HG03571 (cell line): ENCODE measurements around the gene RGPD3.
A peak's percentile ranks its signal among the peaks of the same experiment; 100 is the strongest.
"Not testable (repeated sequence)": the region's sequence is repeated elsewhere in the genome, so short reads cannot be mapped to it uniquely, and the experiment has no call there.

Experiments
- ATAC-seq: cut with Tn5 transposase; IDR thresholded peaks from one replicate; pipeline ENCODE4 v1.9.1; 2021; ENCODE audit not compliant: unreplicated experiment

The RGPD3 gene

GRCh38 chr2:106486551-106487385 lies 18.6 kb upstream of the RGPD3 start, which contains the start of gene CD8B2:
Gene CD8B2 (plus strand): TSS chr2:106487364. CDS start chr2:106487427, 63 bp downstream.
- not testable (repeated sequence) for ATAC-seq

GRCh38 chr2:106479563-106479962 lies 11.3 kb upstream of the RGPD3 start:
- ATAC-seq, result not testable (repeated sequence)

GRCh38 chr2:106477647-106478046 lies 9.4 kb upstream of the RGPD3 start:
- not testable (repeated sequence) for ATAC-seq

- ATAC-seq, result peak; percentile 59
These were observed 2.4 kb upstream of the RGPD3 start for GRCh38 chr2:106470658-106471057.

GRCh38 chr2:106467516-106467915 lies 697 bp downstream of the RGPD3 start:
- ATAC-seq, result not testable (repeated sequence)

- not testable (repeated sequence) for ATAC-seq
These were observed 6.3 kb downstream of the RGPD3 start for GRCh38 chr2:106461882-106462281.

GRCh38 chr2:106390680-106391079 lies 77.5 kb downstream of the RGPD3 start:
- not testable (repeated sequence) for ATAC-seq

- ATAC-seq, result not testable (repeated sequence)
These were observed 79.3 kb downstream of the RGPD3 start for GRCh38 chr2:106388814-106389410.

- ATAC-seq, result not testable (repeated sequence)
These were observed 83.7 kb downstream of the RGPD3 start for GRCh38 chr2:106384548-106384947.

GRCh38 chr2:106381867-106382266 lies 86.3 kb downstream of the RGPD3 start:
- ATAC-seq, result not testable (repeated sequence)

- ATAC-seq, result not testable (repeated sequence)
These were observed 88.6 kb downstream of the RGPD3 start for GRCh38 chr2:106379567-106379966.

- not testable (repeated sequence) for ATAC-seq
These were observed 99.0 kb downstream of the RGPD3 start for GRCh38 chr2:106369182-106369581.

- ATAC-seq, result no peak
These were observed 101.9 kb downstream of the RGPD3 start for GRCh38 chr2:106366204-106366885.

- no peak for ATAC-seq
These were observed 104.4 kb downstream of the RGPD3 start for GRCh38 chr2:106363791-106364190.

GRCh38 chr2:106362789-106363188 lies 105.4 kb downstream of the RGPD3 start:
- no peak for ATAC-seq

GRCh38 chr2:106359512-106359911 lies 108.7 kb downstream of the RGPD3 start:
- ATAC-seq, result no peak

- ATAC-seq, result no peak
These were observed 109.7 kb downstream of the RGPD3 start for GRCh38 chr2:106358521-106358920.

- ATAC-seq, result peak; percentile 60
These were observed 110.1 kb downstream of the RGPD3 start for GRCh38 chr2:106358081-106358480.

- ATAC-seq, result no peak
These were observed 111.9 kb downstream of the RGPD3 start for GRCh38 chr2:106356291-106356690.

- ATAC-seq, result no peak
These were observed 114.5 kb downstream of the RGPD3 start for GRCh38 chr2:106353676-106354075.

GRCh38 chr2:106350980-106351379 lies 117.2 kb downstream of the RGPD3 start:
- no peak for ATAC-seq

- ATAC-seq, result no peak
These were observed 123.9 kb downstream of the RGPD3 start for GRCh38 chr2:106344302-106344701.
